ENCODE results near the gene UBXN4. TPM values are rescaled to one million over a fixed set of nuclear protein-coding genes. Genes with fewer than 3 reads are reported as not detected.
"Not testable (repeated sequence)": the region's sequence is repeated elsewhere in the genome, so short reads cannot be mapped to it uniquely, and the experiment has no call there.

The UBXN4 gene
- total and polyA plus RNA-seq, 5 donors, result 38.6 to 82.7 (median 59.8) TPM

DNA sequence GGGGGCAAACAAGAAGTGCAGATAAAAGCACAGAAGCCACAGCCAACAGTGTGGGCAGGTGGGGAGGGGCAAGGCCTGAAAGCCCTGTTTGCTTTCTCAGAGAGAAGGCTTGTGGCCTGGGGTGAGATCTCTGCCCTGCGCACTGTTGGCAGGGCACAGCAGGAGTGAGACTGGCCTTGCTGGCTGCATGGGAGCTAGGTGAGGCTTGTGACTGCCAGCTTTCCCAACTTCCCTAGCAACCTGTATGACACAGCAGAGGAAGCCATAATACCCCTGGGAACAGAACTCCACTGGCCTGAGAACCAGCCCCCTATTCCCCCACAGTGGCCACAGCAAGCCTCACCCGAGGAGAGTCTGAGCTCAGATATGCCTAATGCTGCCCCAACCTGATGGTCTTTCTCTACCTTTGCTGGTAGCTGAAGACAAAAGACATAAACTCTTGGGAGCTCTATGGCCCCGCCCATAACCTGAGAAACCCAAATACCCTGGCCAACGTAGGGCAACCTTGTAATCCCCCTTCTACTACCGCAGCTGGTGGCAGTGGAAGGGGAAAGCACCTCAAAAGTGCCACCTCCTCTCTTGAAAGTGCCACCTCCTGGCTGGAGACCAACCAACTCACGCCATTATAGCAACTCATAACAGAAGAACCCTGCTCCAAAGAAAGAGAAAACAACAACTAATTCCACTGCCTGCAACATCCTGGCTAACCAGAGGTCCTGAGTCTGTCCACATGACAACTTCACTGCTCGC is 50.9 kb downstream of the UBXN4 start:
- no peaks in the 10 kb centered on the region for H3K9me3 ChIP-seq (ENCODE audit: control insufficient read depth, low read length)
- ATAC-seq, result no peak
- no peaks in the 10 kb centered on the region for H3K4me1 ChIP-seq (ENCODE audit: control insufficient read depth, insufficient read depth, low read length)
- WGBS, result 75% methylated on average over 7 of the region's 7 CpGs
- no peak for DNase-seq
- H3K27me3 ChIP-seq (ENCODE audit: control insufficient read depth, insufficient read depth), result no peaks in the 10 kb centered on the region
- H3K4me3 ChIP-seq (ENCODE audit: low read length), result no peak overlapping the region
- intact Hi-C loops (cut with DNase I), result no loop called here
- no peak overlapping the region for H3K27ac ChIP-seq (ENCODE audit: low read length)

DNA sequence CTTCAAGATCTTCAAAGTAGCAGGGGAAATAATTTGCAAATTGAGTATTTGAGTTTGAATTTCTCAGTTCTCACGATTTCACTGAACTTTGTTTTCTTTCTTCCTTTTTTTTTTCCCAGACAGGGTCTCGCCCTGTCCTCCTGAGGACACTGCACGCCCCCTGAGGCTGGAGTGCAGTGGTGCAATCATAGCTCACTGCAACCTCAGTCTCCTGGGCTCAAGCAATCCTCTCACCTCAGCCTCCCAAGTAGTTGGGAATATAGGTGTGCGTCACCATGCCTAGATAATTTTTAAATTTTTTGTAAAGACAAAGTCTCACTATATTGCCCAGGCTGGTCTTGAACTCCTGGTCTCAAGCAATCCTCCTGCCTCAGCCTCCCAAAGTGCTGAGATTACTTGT is 54.0 kb downstream of the UBXN4 start:
- H3K27ac ChIP-seq (ENCODE audit: low read length); H3K27me3 ChIP-seq (ENCODE audit: control insufficient read depth, insufficient read depth); ATAC-seq; H3K9me3 ChIP-seq (ENCODE audit: control insufficient read depth, low read length); H3K4me1 ChIP-seq (ENCODE audit: control insufficient read depth, insufficient read depth, low read length); DNase-seq; H3K4me3 ChIP-seq (ENCODE audit: low read length); intact Hi-C loops (cut with DNase I): not testable (repeated sequence)
- 82% methylated on average over 4 of the region's 4 CpGs for WGBS

DNA sequence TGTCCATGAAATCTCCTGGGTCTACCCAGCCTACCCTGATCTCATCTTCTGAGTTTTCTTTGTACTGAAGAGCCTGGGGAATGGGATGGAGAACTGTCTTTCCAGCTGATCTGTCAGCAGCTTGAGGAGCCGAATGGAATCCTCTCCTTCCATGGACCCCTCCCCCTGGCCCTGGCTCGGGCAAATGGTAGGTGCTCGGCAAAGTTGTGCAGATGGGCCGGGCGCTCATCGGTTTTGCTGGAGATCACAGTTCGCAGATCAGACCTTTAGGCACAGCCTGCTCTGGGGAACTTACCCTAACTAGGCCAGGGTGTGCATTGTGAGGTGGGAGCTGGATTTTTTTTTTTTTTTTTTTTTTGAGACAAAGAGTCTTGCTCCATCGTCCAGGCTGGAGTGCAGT is 55.0 kb downstream of the UBXN4 start:
- DNase-seq (no peak), ATAC-seq (no peak)
- Histone ChIP-seq H3K9me3 (ENCODE audit: control insufficient read depth, low read length) (no peaks in the 10 kb centered on the region), H3K27ac (ENCODE audit: low read length) (no peak overlapping the region), H3K4me1 (ENCODE audit: control insufficient read depth, insufficient read depth, low read length) (no peaks in the 10 kb centered on the region), H3K27me3 (ENCODE audit: control insufficient read depth, insufficient read depth) (no peaks in the 10 kb centered on the region), H3K4me3 (ENCODE audit: low read length) (no peak overlapping the region)
- WGBS, result 95% methylated on average over 8 of the region's 8 CpGs
- intact Hi-C loops (cut with DNase I), result no loop called here

DNA sequence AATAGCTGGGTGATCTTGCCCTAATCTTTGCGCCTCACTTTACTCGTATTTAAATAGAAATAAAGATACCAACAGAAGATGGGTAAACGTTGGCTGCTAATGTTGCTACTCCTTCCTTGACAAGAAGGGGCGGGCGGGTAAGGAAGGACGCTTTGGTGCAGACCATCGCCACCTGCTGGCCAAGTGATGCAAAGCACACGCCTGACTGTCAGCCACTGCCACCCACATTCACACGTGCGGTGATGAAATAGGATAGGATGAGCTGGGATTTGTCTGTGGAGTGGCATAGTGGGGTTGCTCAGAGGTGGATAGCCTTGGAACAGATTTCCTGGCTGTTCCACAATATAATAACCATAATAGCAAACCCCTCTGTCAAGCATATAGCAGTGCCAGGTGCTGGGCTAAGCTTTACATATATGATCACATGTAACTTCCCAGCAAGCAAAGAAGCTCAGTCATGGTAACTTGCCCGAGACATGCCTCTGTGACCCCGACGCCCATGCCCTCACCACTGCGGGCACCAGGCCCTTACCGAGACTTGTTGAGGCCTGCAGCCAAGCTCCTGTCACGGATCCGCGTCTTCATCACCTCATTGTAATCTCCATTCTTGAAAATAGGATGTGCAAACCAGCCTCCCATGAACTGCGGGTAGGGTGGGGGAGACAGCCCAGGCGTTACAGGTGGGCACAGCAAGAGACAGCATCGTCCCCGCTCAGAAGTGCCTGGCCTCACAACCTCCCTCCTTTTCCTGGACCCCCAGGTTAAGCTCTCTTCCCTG is 56.0 kb downstream of the UBXN4 start:
- no peak overlapping the region for H3K27ac ChIP-seq (ENCODE audit: low read length)
- ATAC-seq (peak; percentile 76 to 85), DNase-seq (peak; percentile 69 to 85 (median 84))
- no peaks in the 10 kb centered on the region for H3K27me3 ChIP-seq (ENCODE audit: control insufficient read depth, insufficient read depth)
- intact Hi-C loops (cut with DNase I), result no loop called here
- no peaks in the 10 kb centered on the region for H3K4me1 ChIP-seq (ENCODE audit: control insufficient read depth, insufficient read depth, low read length)
- H3K9me3 ChIP-seq (ENCODE audit: control insufficient read depth, low read length), result no peaks in the 10 kb centered on the region
- no peak overlapping the region for H3K4me3 ChIP-seq (ENCODE audit: low read length)
- 36% methylated on average over 22 of the region's 22 CpGs for WGBS

DNA sequence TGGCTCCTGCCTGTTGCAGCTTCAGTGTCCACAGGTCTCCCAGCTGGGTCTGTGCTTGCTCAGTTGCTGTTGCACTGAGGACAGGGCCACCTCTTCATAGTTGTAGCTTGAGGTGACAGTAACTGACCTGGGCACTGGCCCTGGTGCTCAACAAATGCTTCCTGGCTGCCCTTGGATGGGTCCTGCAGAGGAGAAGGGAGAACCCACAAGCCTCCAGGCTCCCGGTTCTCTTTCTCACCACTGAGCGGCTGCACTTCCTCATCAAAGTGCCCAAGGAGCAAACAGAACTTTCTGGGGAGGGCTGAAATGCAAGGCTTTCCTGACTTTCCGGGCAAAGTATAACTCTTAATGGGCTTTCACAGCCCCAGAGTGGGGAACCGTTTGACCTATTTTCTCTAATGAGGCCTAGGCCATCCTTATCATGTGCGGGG is 56.6 kb downstream of the UBXN4 start:
- H3K9me3 ChIP-seq (ENCODE audit: control insufficient read depth, low read length), result no peaks in the 10 kb centered on the region
- no peaks in the 10 kb centered on the region for H3K4me1 ChIP-seq (ENCODE audit: control insufficient read depth, insufficient read depth, low read length)
- no peak overlapping the region for H3K27ac ChIP-seq (ENCODE audit: low read length)
- ATAC-seq (peak; percentile 29 to 45), DNase-seq (no peak)
- 61% methylated on average over 5 of the region's 5 CpGs for WGBS
- no peaks in the 10 kb centered on the region for H3K27me3 ChIP-seq (ENCODE audit: control insufficient read depth, insufficient read depth)
- intact Hi-C loops (cut with DNase I), result no loop called here
- H3K4me3 ChIP-seq (ENCODE audit: low read length), result no peak overlapping the region

DNA sequence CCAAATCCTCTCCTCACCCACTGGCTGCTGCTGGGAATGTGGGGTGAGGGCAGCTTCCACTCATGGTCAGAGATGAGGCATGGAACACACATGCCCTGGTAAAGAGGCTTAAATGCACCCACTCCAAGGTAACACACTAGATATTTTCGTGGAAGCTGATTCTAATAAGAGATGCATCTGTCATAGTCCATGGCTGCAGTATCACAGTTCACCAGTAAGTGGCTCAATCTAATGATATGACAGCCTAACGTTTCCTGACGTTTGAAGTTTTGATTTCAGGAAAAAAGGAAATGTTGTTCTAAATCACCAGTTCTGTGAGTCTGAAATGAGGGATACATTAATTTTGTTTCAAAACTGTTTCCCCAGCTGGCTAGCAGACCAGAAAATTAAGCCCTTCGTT is 57.1 kb downstream of the UBXN4 start:
- WGBS, result 23% methylated on average over 4 of the region's 4 CpGs
- DNase-seq, result no peak
- no peak overlapping the region for H3K4me3 ChIP-seq (ENCODE audit: low read length)
- no peaks in the 10 kb centered on the region for H3K4me1 ChIP-seq (ENCODE audit: control insufficient read depth, insufficient read depth, low read length)
- H3K27me3 ChIP-seq (ENCODE audit: control insufficient read depth, insufficient read depth), result no peaks in the 10 kb centered on the region
- ATAC-seq, result no peak
- intact Hi-C loops (cut with DNase I), result no loop called here
- H3K9me3 ChIP-seq (ENCODE audit: control insufficient read depth, low read length), result no peaks in the 10 kb centered on the region
- H3K27ac ChIP-seq (ENCODE audit: low read length), result no peak overlapping the region

DNA sequence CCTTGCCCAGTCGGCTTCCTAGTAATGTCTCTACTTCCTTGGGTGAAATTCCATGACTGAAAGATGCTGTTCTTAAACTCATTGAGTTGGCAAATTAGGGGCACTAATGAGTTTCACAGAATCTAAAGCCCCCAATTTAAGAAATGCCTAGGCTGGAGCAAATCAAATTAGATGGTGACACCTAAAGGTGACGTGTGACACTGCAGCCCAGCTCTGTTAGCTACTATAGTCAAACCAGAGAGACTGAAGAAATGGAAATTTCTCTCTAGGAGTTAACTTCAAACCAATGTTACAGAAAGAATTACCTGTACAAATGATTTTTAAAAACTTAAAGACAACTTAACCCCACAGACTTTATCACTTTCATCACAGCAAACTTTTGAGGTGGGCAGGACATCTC is 58.1 kb downstream of the UBXN4 start:
- 37% methylated on average over 2 of the region's 2 CpGs for WGBS
- Histone ChIP-seq H3K27ac (ENCODE audit: low read length) (no peak overlapping the region), H3K27me3 (ENCODE audit: control insufficient read depth, insufficient read depth) (no peaks in the 10 kb centered on the region), H3K9me3 (ENCODE audit: control insufficient read depth, low read length) (no peaks in the 10 kb centered on the region), H3K4me3 (ENCODE audit: low read length) (no peak overlapping the region), H3K4me1 (ENCODE audit: control insufficient read depth, insufficient read depth, low read length) (no peaks in the 10 kb centered on the region)
- DNase-seq, result no peak
- intact Hi-C loops (cut with DNase I), result no loop called here
- ATAC-seq, result no peak

DNA sequence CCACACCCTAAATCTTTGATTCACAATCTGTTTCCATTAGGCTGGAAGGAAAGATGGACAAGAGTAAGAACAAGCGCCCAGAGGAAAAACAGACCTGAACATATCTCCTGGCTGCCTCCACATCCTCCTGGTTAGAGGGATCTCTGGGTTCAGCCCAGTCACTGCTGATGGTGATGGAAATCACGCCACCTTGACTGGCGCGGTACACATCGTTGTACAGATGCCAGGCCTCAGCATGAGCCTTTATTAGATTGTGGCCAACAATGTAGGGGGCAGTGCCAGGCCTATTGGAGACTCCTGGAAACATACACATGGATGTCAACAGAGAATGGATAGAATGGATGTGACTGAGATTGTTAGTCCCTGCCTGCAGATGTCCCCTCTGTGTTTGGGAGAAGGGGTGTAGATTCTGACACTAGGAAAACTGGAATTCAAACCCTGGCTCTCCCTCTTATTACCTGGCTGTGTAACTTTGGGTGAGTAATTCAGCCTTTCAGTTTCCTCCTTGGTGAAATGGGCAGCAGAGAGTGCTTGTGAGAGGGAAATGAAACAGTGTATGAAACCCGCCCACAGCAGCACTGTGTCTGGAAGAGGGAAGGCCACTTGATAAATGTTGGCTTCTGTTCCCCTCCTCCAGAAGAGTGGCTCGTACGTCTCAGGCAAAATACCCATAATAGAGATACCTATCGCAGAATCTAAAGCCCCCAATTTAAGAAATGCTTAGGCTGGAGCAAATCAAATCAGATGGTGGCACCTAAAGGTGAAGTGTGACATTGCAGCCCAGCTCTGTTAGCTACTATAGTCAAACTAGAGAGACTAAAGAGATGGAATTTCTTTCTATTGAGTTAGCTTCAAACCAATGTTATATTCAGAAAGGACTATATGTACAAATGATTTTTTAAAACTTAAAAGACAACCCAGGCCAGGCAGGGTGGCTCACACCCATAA is 59.1 kb downstream of the UBXN4 start:
- Histone ChIP-seq H3K27ac (ENCODE audit: low read length) (no peak overlapping the region), H3K4me1 (ENCODE audit: control insufficient read depth, insufficient read depth, low read length) (no peaks in the 10 kb centered on the region), H3K27me3 (ENCODE audit: control insufficient read depth, insufficient read depth) (no peaks in the 10 kb centered on the region), H3K9me3 (ENCODE audit: control insufficient read depth, low read length) (no peaks in the 10 kb centered on the region), H3K4me3 (ENCODE audit: low read length) (no peak overlapping the region)
- intact Hi-C loops (cut with DNase I), result no loop called here
- DNase-seq (no peak), ATAC-seq (no peak)
- 83% methylated on average over 9 of the region's 9 CpGs for whole genome bisulfite sequencing

DNA sequence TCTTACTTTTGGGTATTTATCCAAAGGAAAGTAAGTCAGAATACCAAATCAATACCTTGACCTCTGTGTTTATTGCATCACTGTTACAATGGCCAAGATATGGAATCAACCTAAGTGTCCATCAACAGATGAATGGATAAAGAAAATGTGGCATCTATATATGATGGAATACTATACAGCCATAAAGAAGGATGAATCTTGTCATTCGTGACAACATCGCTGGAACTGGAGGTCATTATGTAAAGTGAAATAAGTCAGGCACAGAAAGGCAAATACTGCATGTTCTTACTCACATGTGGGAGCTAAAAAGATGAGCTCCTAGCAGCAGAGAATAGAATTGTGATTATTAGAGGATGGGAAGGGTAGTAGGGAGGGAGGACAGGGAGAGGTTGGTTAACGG is 60.7 kb downstream of the UBXN4 start:
- intact Hi-C loops (cut with DNase I), result no loop called here
- H3K9me3 ChIP-seq (ENCODE audit: control insufficient read depth, low read length), result no peaks in the 10 kb centered on the region
- no peak for DNase-seq
- no peaks in the 10 kb centered on the region for H3K4me1 ChIP-seq (ENCODE audit: control insufficient read depth, insufficient read depth, low read length)
- H3K27me3 ChIP-seq (ENCODE audit: control insufficient read depth, insufficient read depth), result no peaks in the 10 kb centered on the region
- no peak for ATAC-seq
- H3K4me3 ChIP-seq (ENCODE audit: low read length), result no peak overlapping the region
- WGBS, result 62% methylated on average over 3 of the region's 3 CpGs
- H3K27ac ChIP-seq (ENCODE audit: low read length), result no peak overlapping the region

DNA sequence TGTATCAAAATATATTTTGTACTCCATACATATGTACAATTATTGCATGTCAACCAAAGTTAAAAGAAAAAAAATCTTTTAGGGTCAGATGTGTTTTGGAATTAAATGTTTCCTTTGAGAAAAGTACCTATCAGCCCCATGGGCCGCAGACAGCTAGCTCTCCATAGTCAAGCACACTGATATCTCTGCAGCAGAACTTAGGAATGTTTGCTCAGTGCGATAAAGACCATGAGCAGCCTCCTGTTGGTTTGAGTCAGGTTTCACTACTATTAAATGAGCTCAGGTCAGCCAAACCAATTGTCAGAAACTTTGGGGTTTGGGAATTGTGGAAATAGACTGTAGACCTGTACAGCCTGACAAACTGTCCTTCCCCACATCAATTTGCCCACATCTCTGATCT is 61.6 kb downstream of the UBXN4 start:
- H3K27me3 ChIP-seq (ENCODE audit: control insufficient read depth, insufficient read depth), result no peaks in the 10 kb centered on the region
- H3K4me1 ChIP-seq (ENCODE audit: control insufficient read depth, insufficient read depth, low read length), result no peaks in the 10 kb centered on the region
- no peak overlapping the region for H3K4me3 ChIP-seq (ENCODE audit: low read length)
- H3K27ac ChIP-seq (ENCODE audit: low read length), result no peak overlapping the region
- 40% methylated on average over 2 of the region's 2 CpGs for WGBS
- no peaks in the 10 kb centered on the region for H3K9me3 ChIP-seq (ENCODE audit: control insufficient read depth, low read length)
- DNase-seq, result no peak
- intact Hi-C loops (cut with DNase I), result no loop called here
- no peak for ATAC-seq

DNA sequence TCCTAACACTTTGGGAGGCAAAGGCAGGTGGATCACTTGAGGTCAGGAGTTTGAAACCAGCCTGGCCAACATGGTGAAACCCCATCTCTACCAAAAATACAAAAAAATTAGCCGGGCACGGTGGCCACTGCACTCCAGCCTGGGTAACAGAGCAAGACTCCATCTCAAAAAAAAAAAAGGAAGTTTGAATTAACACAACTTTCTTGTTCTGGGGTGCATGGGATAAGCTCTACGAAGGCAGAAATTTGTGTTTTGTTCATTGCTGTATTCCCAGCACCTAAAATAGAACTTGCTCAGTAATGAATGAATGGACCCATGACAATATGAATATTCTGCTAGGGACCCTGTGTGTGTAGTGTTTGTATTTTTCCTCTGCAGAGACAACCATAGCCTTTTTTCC is 66.2 kb downstream of the UBXN4 start:
- DNase-seq; ATAC-seq; H3K9me3 ChIP-seq (ENCODE audit: control insufficient read depth, low read length); H3K4me1 ChIP-seq (ENCODE audit: control insufficient read depth, insufficient read depth, low read length); H3K27me3 ChIP-seq (ENCODE audit: control insufficient read depth, insufficient read depth); H3K27ac ChIP-seq (ENCODE audit: low read length); intact Hi-C loops (cut with DNase I); H3K4me3 ChIP-seq (ENCODE audit: low read length): not testable (repeated sequence)
- 88% methylated on average over 3 of the region's 3 CpGs for WGBS

All from right cardiac atrium (tissue), 5 donors.